A549 (cell line): ENCODE measurements around the gene FBRSL1. TPM values are rescaled to one million over a fixed set of nuclear protein-coding genes. Genes with fewer than 3 reads are reported as not detected.
A peak's percentile ranks its signal among the peaks of the same experiment; 100 is the strongest.

Experiments
- ATAC-seq, 2 experiments: fragments of 200-7000 bp in 1 of 2; fragments of >200 bp in 1 of 2; cut with Nextera tagmentation in 1 of 2; cut with Tn5 transposase in 1 of 2; 3 replicates each; pipeline versions ENCODE4 v1.8.0 to v1.9.1; 2018 to 2020; ENCODE audit warnings: mild to moderate bottlenecking in 1 of 2, moderate library complexity in 1 of 2
- CTCF ChIA-PET: fragments of 300-600 bp; sonication (Branson Sonifier 250); formaldehyde crosslinking; extraction: SDS; loops from one replicate; lab custom pipeline; 2021; ENCODE audit warnings: antibody characterized with exemption, inconsistent platforms; lab: Yijun Ruan, JAX
- POLR2A ChIA-PET: fragments of 350-600 bp; formaldehyde crosslinking; extraction: SDS; loops from one replicate; lab custom pipeline; 2021; ENCODE audit warnings: antibody characterized with exemption, inconsistent platforms; lab: Yijun Ruan, JAX
- DNase-seq, 2 experiments: peaks; one replicate each; pipeline versions ENCODE4 v3.0.0 to v3.0.0-alpha.2; 2011 to 2016; ENCODE audit warnings: low read depth in 1 of 2, low spot score in 1 of 2
- FAIRE-seq: peaks from 2 replicates; lab custom pipeline; 2011; peaks lifted over from hg19 to GRCh38; lab: Jason Lieb, UNC
- H3K27ac ChIP-seq, 2 experiments: fragments of >200 bp; sonication (Bioruptor Twin); formaldehyde crosslinking; 3 replicates each; pipeline ENCODE4 v1.5.1; 2016 to 2017
- H3K4me1 ChIP-seq: fragments of >200 bp; sonication (Bioruptor Twin); formaldehyde crosslinking; 3 replicates; pipeline ENCODE4 v1.6.1; 2016
- H3K4me2 ChIP-seq: fragments of >200 bp; sonication (Bioruptor Twin); formaldehyde crosslinking; 3 replicates; pipeline ENCODE4 v1.6.1; 2016
- H3K4me3 ChIP-seq: fragments of >200 bp; sonication (Bioruptor Twin); formaldehyde crosslinking; 3 replicates; pipeline ENCODE4 v1.5.1; 2016
- H3K9me3 ChIP-seq: fragments of >200 bp; sonication (Bioruptor Twin); formaldehyde crosslinking; 3 replicates; pipeline ENCODE4 v1.6.1; 2016
- CBX2 ChIP-seq: fragments of 200-600 bp; sonication (generic); IDR thresholded peaks from 2 replicates; pipeline ENCODE4 v1.6.1; 2016; ENCODE audit warnings: low read depth, mild to moderate bottlenecking, borderline replicate concordance
- CEBPB ChIP-seq, 2 experiments: fragments of >200 bp in 1 of 2; sonication (Bioruptor Twin) in 1 of 2; formaldehyde crosslinking in 1 of 2; IDR thresholded peaks; 2 replicates each; pipeline ENCODE4 v1.6.1; 2012 to 2016
- EHMT2 ChIP-seq: fragments of 200-600 bp; sonication (generic); IDR thresholded peaks from 2 replicates; pipeline ENCODE4 v1.6.1; 2016; ENCODE audit warnings: antibody characterized with exemption, low read depth, mild to moderate bottlenecking, moderate library complexity
- HDAC2 ChIP-seq: fragments of 200-600 bp; sonication (generic); IDR thresholded peaks from 2 replicates; pipeline ENCODE4 v1.6.1; 2016
- HOXB5 ChIP-seq: fragments of 250-450 bp; sonication (Bioruptor Pico); IDR thresholded peaks from 2 replicates; pipeline ENCODE4 v1.5.0; 2020; ENCODE audit warnings: mild to moderate bottlenecking, moderate library complexity
- KDM1A ChIP-seq: fragments of 200-600 bp; sonication (generic); IDR thresholded peaks from 2 replicates; pipeline ENCODE4 v1.6.1; 2016; ENCODE audit warnings: low read depth, mild to moderate bottlenecking
- MYC ChIP-seq: IDR thresholded peaks from 2 replicates; pipeline ENCODE4 v1.6.1; 2012; ENCODE audit warnings: mild to moderate bottlenecking, inconsistent platforms, low read length, improper control_type of control experiment, borderline replicate concordance
- NFE2L2 ChIP-seq: fragments of 150-350 bp; conservative IDR thresholded peaks from 2 replicates; pipeline ENCODE4 v1.6.1; 2014; ENCODE audit warnings: low read length
- POLR2AphosphoS2 ChIP-seq: conservative IDR thresholded peaks from 2 replicates; pipeline ENCODE4 v1.6.1; 2012; ENCODE audit warnings: low read length, improper control_type of control experiment, inconsistent platforms
- RCOR1 ChIP-seq: fragments of 150-350 bp; IDR thresholded peaks from 2 replicates; pipeline ENCODE4 v1.6.1; 2014; ENCODE audit warnings: antibody characterized with exemption, low read length, low read depth
- RFX5 ChIP-seq: fragments of 450-650 bp; IDR thresholded peaks from 2 replicates; pipeline ENCODE4 v1.7.1; 2014; ENCODE audit warnings: antibody characterized with exemption, mild to moderate bottlenecking, moderate library complexity
- RNF2 ChIP-seq: fragments of 200-600 bp; sonication (generic); IDR thresholded peaks from 2 replicates; pipeline ENCODE4 v1.6.1; 2016; ENCODE audit warnings: low read depth, mild to moderate bottlenecking, antibody characterized with exemption, moderate library complexity, borderline replicate concordance
- SREBF2 ChIP-seq: fragments of 450-650 bp; IDR thresholded peaks from 2 replicates; pipeline ENCODE4 v1.6.1; 2014; ENCODE audit warnings: mild to moderate bottlenecking, moderate library complexity
- ZC3H11A ChIP-seq: fragments of 450-650 bp; IDR thresholded peaks from 2 replicates; pipeline ENCODE4 v1.6.1; 2014; ENCODE audit warnings: antibody characterized with exemption, mild to moderate bottlenecking
- ZFP36 ChIP-seq: fragments of 450-650 bp; IDR thresholded peaks from 2 replicates; pipeline ENCODE4 v1.6.1; 2014; ENCODE audit warnings: borderline replicate concordance; ENCODE audit not compliant: partially characterized antibody
- WGBS: methylation state at CpG from one replicate; pipeline ENCODE4 v1.1.6; 2017; ENCODE audit errors: missing lambda C conversion rate; 5-methylcytosine and 5-hydroxymethylcytosine counted together
- polyA plus RNA-seq, 4 experiments: library from polyadenylated mRNA; depleted of rRNA in 3 of 4; stranded (reverse); fragments of >200 nt; fragmentation: RNase III in 1 of 4; extraction: RNeasy Plus Mini Kit Qiagen cat#74134 plus additional on column Dnase treatment in 1 of 4; gene quantifications; 2 replicates in 3 of 4; 3 replicates in 1 of 4; pipeline ENCODE4 v1.2.3, GENCODE V29; 2011 to 2017
- TF ChIP-seq, protein P1 (sequence below): fragments of 150-350 bp; IDR thresholded peaks from 2 replicates; pipeline ENCODE4 v1.6.1; 2014; ENCODE audit warnings: low read depth, mild to moderate bottlenecking, low read length
- TF ChIP-seq, protein P2 (sequence below): fragments of 200-600 bp; sonication (generic); IDR thresholded peaks from 2 replicates; pipeline ENCODE4 v1.6.1; 2016; ENCODE audit warnings: antibody characterized with exemption, mild to moderate bottlenecking, moderate library complexity
- TF ChIP-seq, protein P3 (sequence below): fragments of 250-450 bp; sonication (Bioruptor Pico); IDR thresholded peaks from 2 replicates; pipeline ENCODE4 v1.5.0; 2020; ENCODE audit warnings: low read depth, mild to moderate bottlenecking, moderate library complexity
- TF ChIP-seq, protein P4 (sequence below): fragments of >200 bp; sonication (Bioruptor Twin); formaldehyde crosslinking; IDR thresholded peaks from 2 replicates; pipeline ENCODE4 v1.6.1; 2016
- TF ChIP-seq, protein P5 (sequence below): IDR thresholded peaks from 2 replicates; pipeline ENCODE4 v1.6.1; 2012; ENCODE audit warnings: low read depth, borderline replicate concordance
- TF ChIP-seq, protein P6 (sequence below): IDR thresholded peaks from 2 replicates; pipeline ENCODE4 v1.6.1; 2012

Gene FBRSL1
- polyA plus RNA-seq, 2 of the 4 experiments (the other 2 are of a cell fraction): 3.0 to 32.8 TPM

DNA sequence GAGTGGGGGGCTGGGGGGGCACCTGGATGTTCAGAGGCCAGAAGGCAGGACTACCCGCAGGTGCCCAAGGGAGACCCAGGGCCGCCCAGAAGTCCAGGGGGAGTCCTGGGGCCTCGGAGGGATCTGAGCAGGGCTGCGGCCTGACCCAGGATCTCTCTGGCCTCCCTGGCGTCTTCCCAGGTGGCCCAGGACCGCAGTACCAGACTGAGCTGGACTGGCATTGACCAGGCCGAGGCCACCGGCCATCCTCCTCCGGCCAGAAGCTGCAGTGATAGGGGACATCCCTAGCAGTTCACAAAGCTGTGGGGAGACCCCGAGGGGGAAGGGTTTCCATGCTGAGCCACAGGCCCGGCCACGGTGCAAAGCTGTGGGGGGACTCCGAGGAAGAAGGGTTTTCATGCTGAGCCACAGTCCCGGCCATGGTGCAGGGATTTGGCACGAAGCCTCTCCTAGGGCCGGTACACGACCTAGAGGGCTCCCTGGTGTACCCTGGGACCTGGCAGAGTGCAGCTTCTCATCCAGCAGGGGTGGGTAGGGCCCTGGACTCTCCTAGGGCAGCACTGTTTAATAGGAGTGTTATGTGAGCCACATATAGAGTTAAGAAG, 24.4 kb downstream of the FBRSL1 start:
- no peak for FAIRE-seq
- POLR2A ChIA-PET: no interaction called here
- TF ChIP-seq ZFP36 (no peak), RNF2 (no peak), SREBF2 (no peak), CBX2 (no peak), RCOR1 (no peak), EHMT2 (no peak), HDAC2 (no peak), CEBPB (IDR thresholded peaks at IDR 0.05) (no peak)
- TF ChIP-seq, protein P1, sequence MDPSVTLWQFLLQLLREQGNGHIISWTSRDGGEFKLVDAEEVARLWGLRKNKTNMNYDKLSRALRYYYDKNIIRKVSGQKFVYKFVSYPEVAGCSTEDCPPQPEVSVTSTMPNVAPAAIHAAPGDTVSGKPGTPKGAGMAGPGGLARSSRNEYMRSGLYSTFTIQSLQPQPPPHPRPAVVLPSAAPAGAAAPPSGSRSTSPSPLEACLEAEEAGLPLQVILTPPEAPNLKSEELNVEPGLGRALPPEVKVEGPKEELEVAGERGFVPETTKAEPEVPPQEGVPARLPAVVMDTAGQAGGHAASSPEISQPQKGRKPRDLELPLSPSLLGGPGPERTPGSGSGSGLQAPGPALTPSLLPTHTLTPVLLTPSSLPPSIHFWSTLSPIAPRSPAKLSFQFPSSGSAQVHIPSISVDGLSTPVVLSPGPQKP: no peak
- TF ChIP-seq, protein P2, sequence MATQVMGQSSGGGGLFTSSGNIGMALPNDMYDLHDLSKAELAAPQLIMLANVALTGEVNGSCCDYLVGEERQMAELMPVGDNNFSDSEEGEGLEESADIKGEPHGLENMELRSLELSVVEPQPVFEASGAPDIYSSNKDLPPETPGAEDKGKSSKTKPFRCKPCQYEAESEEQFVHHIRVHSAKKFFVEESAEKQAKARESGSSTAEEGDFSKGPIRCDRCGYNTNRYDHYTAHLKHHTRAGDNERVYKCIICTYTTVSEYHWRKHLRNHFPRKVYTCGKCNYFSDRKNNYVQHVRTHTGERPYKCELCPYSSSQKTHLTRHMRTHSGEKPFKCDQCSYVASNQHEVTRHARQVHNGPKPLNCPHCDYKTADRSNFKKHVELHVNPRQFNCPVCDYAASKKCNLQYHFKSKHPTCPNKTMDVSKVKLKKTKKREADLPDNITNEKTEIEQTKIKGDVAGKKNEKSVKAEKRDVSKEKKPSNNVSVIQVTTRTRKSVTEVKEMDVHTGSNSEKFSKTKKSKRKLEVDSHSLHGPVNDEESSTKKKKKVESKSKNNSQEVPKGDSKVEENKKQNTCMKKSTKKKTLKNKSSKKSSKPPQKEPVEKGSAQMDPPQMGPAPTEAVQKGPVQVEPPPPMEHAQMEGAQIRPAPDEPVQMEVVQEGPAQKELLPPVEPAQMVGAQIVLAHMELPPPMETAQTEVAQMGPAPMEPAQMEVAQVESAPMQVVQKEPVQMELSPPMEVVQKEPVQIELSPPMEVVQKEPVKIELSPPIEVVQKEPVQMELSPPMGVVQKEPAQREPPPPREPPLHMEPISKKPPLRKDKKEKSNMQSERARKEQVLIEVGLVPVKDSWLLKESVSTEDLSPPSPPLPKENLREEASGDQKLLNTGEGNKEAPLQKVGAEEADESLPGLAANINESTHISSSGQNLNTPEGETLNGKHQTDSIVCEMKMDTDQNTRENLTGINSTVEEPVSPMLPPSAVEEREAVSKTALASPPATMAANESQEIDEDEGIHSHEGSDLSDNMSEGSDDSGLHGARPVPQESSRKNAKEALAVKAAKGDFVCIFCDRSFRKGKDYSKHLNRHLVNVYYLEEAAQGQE: no peak
- TF ChIP-seq, protein P3, sequence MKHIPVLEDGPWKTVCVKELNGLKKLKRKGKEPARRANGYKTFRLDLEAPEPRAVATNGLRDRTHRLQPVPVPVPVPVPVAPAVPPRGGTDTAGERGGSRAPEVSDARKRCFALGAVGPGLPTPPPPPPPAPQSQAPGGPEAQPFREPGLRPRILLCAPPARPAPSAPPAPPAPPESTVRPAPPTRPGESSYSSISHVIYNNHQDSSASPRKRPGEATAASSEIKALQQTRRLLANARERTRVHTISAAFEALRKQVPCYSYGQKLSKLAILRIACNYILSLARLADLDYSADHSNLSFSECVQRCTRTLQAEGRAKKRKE (CRISPR knock-in tag): no peak
- TF ChIP-seq, protein P4, sequence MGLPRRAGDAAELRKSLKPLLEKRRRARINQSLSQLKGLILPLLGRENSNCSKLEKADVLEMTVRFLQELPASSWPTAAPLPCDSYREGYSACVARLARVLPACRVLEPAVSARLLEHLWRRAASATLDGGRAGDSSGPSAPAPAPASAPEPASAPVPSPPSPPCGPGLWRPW: no peak
- H3K27ac ChIP-seq: no peak overlapping the region
- H3K4me1 ChIP-seq: no peaks in the 10 kb centered on the region
- H3K4me2 ChIP-seq: no peak overlapping the region
- DNase-seq: no peak
- CTCF ChIA-PET: interaction anchor here (0.6 to 1.9 kb wide), 4 partner anchors 9 to 101 kb away, joined by 4 to 15 read pairs (median 4); no protein-coding TSS in a partner anchor
- H3K4me3 ChIP-seq: no peak overlapping the region
- WGBS: 88% methylated on average over 16 of the region's 17 CpGs
- peak in 1 of 2 experiments; percentile 11; a peak in 1 of 6 replicates for ATAC-seq
- peaks cover 9% of the 10 kb centered on the region for H3K9me3 ChIP-seq

DNA sequence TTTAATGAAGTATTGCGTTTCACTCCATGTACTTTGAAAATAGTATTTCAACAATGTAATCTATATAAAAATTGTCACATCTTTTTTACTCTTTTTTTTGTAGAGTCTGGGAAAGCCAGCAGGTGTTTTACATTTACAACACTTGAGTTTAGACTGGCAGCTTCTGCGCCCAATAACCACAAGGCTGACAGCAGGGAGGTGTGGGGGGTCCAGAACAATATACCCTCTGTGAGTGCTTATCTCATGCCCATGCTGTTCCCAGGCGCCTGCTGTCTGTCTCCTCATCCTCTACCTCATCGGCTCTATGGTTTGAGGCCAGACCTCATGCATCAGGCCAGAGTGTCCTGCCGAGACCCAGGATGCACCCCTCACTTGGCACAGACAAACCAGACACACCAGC, 24.9 kb downstream of the FBRSL1 start:
- ATAC-seq: no peak
- no peak overlapping the region for H3K4me3 ChIP-seq
- peaks cover 10% of the 10 kb centered on the region for H3K9me3 ChIP-seq
- 94% methylated on average over 5 of the region's 5 CpGs for WGBS
- no peak for FAIRE-seq
- H3K4me2 ChIP-seq: no peak overlapping the region
- TF ChIP-seq MYC: no peak
- no peak for TF ChIP-seq ZC3H11A
- no peak for TF ChIP-seq POLR2AphosphoS2
- TF ChIP-seq NFE2L2: no peak
- no peak for TF ChIP-seq RFX5
- TF ChIP-seq, protein P4: no peak
- no peak for TF ChIP-seq HOXB5 (CRISPR knock-in tag)
- TF ChIP-seq, protein P2: no peak
- TF ChIP-seq, protein P5, sequence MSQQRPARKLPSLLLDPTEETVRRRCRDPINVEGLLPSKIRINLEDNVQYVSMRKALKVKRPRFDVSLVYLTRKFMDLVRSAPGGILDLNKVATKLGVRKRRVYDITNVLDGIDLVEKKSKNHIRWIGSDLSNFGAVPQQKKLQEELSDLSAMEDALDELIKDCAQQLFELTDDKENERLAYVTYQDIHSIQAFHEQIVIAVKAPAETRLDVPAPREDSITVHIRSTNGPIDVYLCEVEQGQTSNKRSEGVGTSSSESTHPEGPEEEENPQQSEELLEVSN: no peak
- no peak for TF ChIP-seq KDM1A
- TF ChIP-seq, protein P6, sequence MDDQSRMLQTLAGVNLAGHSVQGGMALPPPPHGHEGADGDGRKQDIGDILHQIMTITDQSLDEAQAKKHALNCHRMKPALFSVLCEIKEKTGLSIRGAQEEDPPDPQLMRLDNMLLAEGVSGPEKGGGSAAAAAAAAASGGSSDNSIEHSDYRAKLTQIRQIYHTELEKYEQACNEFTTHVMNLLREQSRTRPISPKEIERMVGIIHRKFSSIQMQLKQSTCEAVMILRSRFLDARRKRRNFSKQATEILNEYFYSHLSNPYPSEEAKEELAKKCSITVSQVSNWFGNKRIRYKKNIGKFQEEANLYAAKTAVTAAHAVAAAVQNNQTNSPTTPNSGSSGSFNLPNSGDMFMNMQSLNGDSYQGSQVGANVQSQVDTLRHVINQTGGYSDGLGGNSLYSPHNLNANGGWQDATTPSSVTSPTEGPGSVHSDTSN: no peak
- DNase-seq: no peak
- ChIA-PET CTCF (interaction anchor here (1.8 to 2.1 kb wide), 2 partner anchors 8 to 99 kb away, joined by 5 to 15 read pairs; no protein-coding TSS in a partner anchor), POLR2A (no interaction called here)
- H3K4me1 ChIP-seq: no peaks in the 10 kb centered on the region
- H3K27ac ChIP-seq: no peak overlapping the region
